Femur (tissue), 1 donor: ENCODE results near the gene SGTB.
"Not testable (repeated sequence)": the region's sequence is repeated elsewhere in the genome, so short reads cannot be mapped to it uniquely, and the experiment has no call there.

Experiments used
- DNase-seq: peaks from one replicate; pipeline ENCODE4 v3.0.0-alpha.2; 2017

The SGTB gene

GRCh38 chr5:65663804-65664521 lies 57.9 kb downstream of the SGTB start:
- no peak for DNase-seq

GRCh38 chr5:65654713-65655112 lies 67.2 kb downstream of the SGTB start:
- DNase-seq, result no peak

- DNase-seq, result no peak
Observed at GRCh38 chr5:65651144-65651543, 70.8 kb downstream of the SGTB start.

GRCh38 chr5:65647941-65648340 lies 74.0 kb downstream of the SGTB start:
- no peak for DNase-seq

- no peak for DNase-seq
Observed at GRCh38 chr5:65646938-65647337, 75.0 kb downstream of the SGTB start.

GRCh38 chr5:65640240-65640639 lies 81.7 kb downstream of the SGTB start:
- no peak for DNase-seq

- no peak for DNase-seq
Observed at GRCh38 chr5:65630981-65631380, 90.9 kb downstream of the SGTB start.

GRCh38 chr5:65625743-65626142 lies 96.2 kb downstream of the SGTB start:
- DNase-seq, result no peak

GRCh38 chr5:65624571-65625555 lies 97.0 kb downstream of the SGTB start, which contains the start of the genes SHLD3 and TRAPPC13:
Gene SHLD3 (plus strand): TSS chr5:65625027. CDS start chr5:65629588, 4,561 bp downstream.
Gene TRAPPC13 (plus strand): TSS chr5:65625027. CDS start chr5:65625061, 34 bp downstream.
- peak; percentile 93 for DNase-seq

- DNase-seq, result peak; percentile 95
Observed at GRCh38 chr5:65624025-65624570, 97.8 kb downstream of the SGTB start, which contains the start of gene TRIM23. Gene TRIM23 (minus strand): TSS chr5:65624333. CDS start chr5:65624274, 59 bp downstream.

GRCh38 chr5:65623482-65623881 lies 98.4 kb downstream of the SGTB start:
- DNase-seq, result no peak

GRCh38 chr5:65621961-65622360 lies 99.9 kb downstream of the SGTB start:
- DNase-seq, result not testable (repeated sequence)

- no peak for DNase-seq
Observed at GRCh38 chr5:65620021-65620420, 101.9 kb downstream of the SGTB start.
